Embryonic facial prominence (tissue), 1 donor: ENCODE measurements around the gene SH3BGRL2.

Experiments used
- DNase-seq: peaks from one replicate; pipeline ENCODE4 v3.0.0-alpha.2; 2016; ENCODE audit errors: extremely low spot score

Gene SH3BGRL2

GRCh38 chr6:79699606-79700005 lies 68.5 kb downstream of the SH3BGRL2 start:
- no peak for DNase-seq

- no peak for DNase-seq
Observed at GRCh38 chr6:79702691-79703090, 71.6 kb downstream of the SH3BGRL2 start.

GRCh38 chr6:79704200-79704599 lies 73.1 kb downstream of the SH3BGRL2 start:
- DNase-seq, result no peak

- DNase-seq, result no peak
Observed at GRCh38 chr6:79705456-79705995, 74.4 kb downstream of the SH3BGRL2 start.

GRCh38 chr6:79706527-79706926 lies 75.4 kb downstream of the SH3BGRL2 start:
- no peak for DNase-seq

GRCh38 chr6:79707621-79708020 lies 76.5 kb downstream of the SH3BGRL2 start:
- DNase-seq, result no peak

- DNase-seq, result no peak
Observed at GRCh38 chr6:79708095-79708791, 77.1 kb downstream of the SH3BGRL2 start.

- DNase-seq, result no peak
Observed at GRCh38 chr6:79710127-79710526, 79.0 kb downstream of the SH3BGRL2 start.

GRCh38 chr6:79711167-79711566 lies 80.0 kb downstream of the SH3BGRL2 start:
- no peak for DNase-seq

GRCh38 chr6:79712144-79712543 lies 81.0 kb downstream of the SH3BGRL2 start:
- no peak for DNase-seq

GRCh38 chr6:79712616-79713135 lies 81.5 kb downstream of the SH3BGRL2 start:
- no peak for DNase-seq

GRCh38 chr6:79713701-79714322 lies 82.7 kb downstream of the SH3BGRL2 start:
- no peak for DNase-seq

GRCh38 chr6:79717989-79718388 lies 86.9 kb downstream of the SH3BGRL2 start:
- DNase-seq, result no peak

- DNase-seq, result no peak
Observed at GRCh38 chr6:79718509-79719247, 87.5 kb downstream of the SH3BGRL2 start.

- no peak for DNase-seq
Observed at GRCh38 chr6:79719248-79719960, 88.3 kb downstream of the SH3BGRL2 start.

- no peak for DNase-seq
Observed at GRCh38 chr6:79724816-79725215, 93.7 kb downstream of the SH3BGRL2 start.

GRCh38 chr6:79731471-79731870 lies 100.3 kb downstream of the SH3BGRL2 start:
- no peak for DNase-seq

GRCh38 chr6:79733388-79733787 lies 102.3 kb downstream of the SH3BGRL2 start:
- no peak for DNase-seq

GRCh38 chr6:79734374-79734773 lies 103.2 kb downstream of the SH3BGRL2 start:
- no peak for DNase-seq

- no peak for DNase-seq
Observed at GRCh38 chr6:79735183-79735582, 104.1 kb downstream of the SH3BGRL2 start.

- no peak for DNase-seq
Observed at GRCh38 chr6:79737172-79737571, 106.0 kb downstream of the SH3BGRL2 start.

GRCh38 chr6:79742030-79742429 lies 110.9 kb downstream of the SH3BGRL2 start:
- DNase-seq, result no peak
